RWPE2 (cell line): ENCODE results near the gene UBA1.

ENCODE experiments used
- ATAC-seq: fragments of 200-7000 bp; cut with Tn5 transposase; 3 replicates; pipeline ENCODE4 v1.9.1; 2021; ENCODE audit warnings: low read depth
- DNase-seq: peaks from one replicate; pipeline ENCODE4 v3.0.0-alpha.2; 2020; ENCODE audit warnings: low spot score
- H3K27ac ChIP-seq: fragments of 450-650 bp; 2 replicates; pipeline ENCODE4 v1.5.1; 2017; ENCODE audit warnings: mild to moderate bottlenecking; ENCODE audit not compliant: poor library complexity, severe bottlenecking
- H3K27me3 ChIP-seq: fragments of 250-450 bp; sonication (Bioruptor Pico); 2 replicates; pipeline ENCODE4 v1.5.1; 2021; ENCODE audit warnings: mild to moderate bottlenecking, moderate library complexity; ENCODE audit not compliant: insufficient read depth, poor library complexity, severe bottlenecking
- H3K36me3 ChIP-seq: fragments of 250-450 bp; sonication (Bioruptor Pico); 2 replicates; pipeline ENCODE4 v1.5.1; 2020; ENCODE audit warnings: low read depth, mild to moderate bottlenecking, moderate library complexity
- H3K4me1 ChIP-seq: fragments of 250-450 bp; sonication (Bioruptor Pico); 2 replicates; pipeline ENCODE4 v1.5.1; 2021; ENCODE audit warnings: mild to moderate bottlenecking, moderate library complexity; ENCODE audit not compliant: insufficient read depth, poor library complexity, severe bottlenecking
- H3K4me3 ChIP-seq: fragments of 250-450 bp; sonication (Bioruptor Pico); 2 replicates; pipeline ENCODE4 v1.5.1; 2021; ENCODE audit warnings: mild to moderate bottlenecking, moderate library complexity; ENCODE audit not compliant: severe bottlenecking
- H3K9me3 ChIP-seq: fragments of 250-450 bp; sonication (Bioruptor Pico); 2 replicates; pipeline ENCODE4 v1.5.1; 2021; ENCODE audit warnings: mild to moderate bottlenecking, moderate library complexity; ENCODE audit not compliant: severe bottlenecking
- CTCF ChIP-seq: fragments of 450-650 bp; IDR thresholded peaks from one replicate; pipeline ENCODE4 v1.5.1; 2017; ENCODE audit warnings: mild to moderate bottlenecking, moderate library complexity; ENCODE audit not compliant: poor library complexity, severe bottlenecking

Gene UBA1

GRCh38 chrX:47186096-47186740 lies 7.4 kb upstream of the UBA1 start:
- Histone ChIP-seq H3K27me3 (no peaks in the 10 kb centered on the region), H3K36me3 (peaks cover 4% of the 10 kb centered on the region; the same call in 1 of the 2 replicates)

GRCh38 chrX:47187106-47187677 lies 6.4 kb upstream of the UBA1 start:
- H3K36me3 ChIP-seq = peaks cover 4% of the 10 kb centered on the region; the same call in 1 of the 2 replicates
- no peaks in the 10 kb centered on the region for H3K27me3 ChIP-seq
- H3K4me1 ChIP-seq = no peaks in the 10 kb centered on the region
- no peak overlapping the region for H3K27ac ChIP-seq
- ATAC-seq = no peak
- no peak for TF ChIP-seq CTCF
- H3K9me3 ChIP-seq = no peaks in the 10 kb centered on the region
- H3K4me3 ChIP-seq = no peak overlapping the region
- DNase-seq = no peak

More at GRCh38 chrX:47186096-47186740, 7.4 kb upstream of the UBA1 start:
- Histone ChIP-seq H3K9me3 (no peaks in the 10 kb centered on the region), H3K4me1 (no peaks in the 10 kb centered on the region), H3K4me3 (no peak overlapping the region), H3K27ac (no peak overlapping the region)
- ATAC-seq = no peak
- DNase-seq = no peak
- TF ChIP-seq CTCF = no peak

- Histone ChIP-seq H3K9me3 (no peaks in the 10 kb centered on the region), H3K4me3 (no peak overlapping the region), H3K27ac (no peak overlapping the region), H3K36me3 (peaks cover 3% of the 10 kb centered on the region; the same call in 1 of the 2 replicates), H3K4me1 (peaks cover 4% of the 10 kb centered on the region), H3K27me3 (no peaks in the 10 kb centered on the region)
- DNase-seq = no peak
- no peak for ATAC-seq
- TF ChIP-seq CTCF = no peak
These were observed 3.7 kb upstream of the UBA1 start for GRCh38 chrX:47189906-47190305.

- H3K4me3 ChIP-seq = peak overlapping the region; percentile 53
- H3K36me3 ChIP-seq = peaks cover 10% of the 10 kb centered on the region
- H3K27me3 ChIP-seq = no peaks in the 10 kb centered on the region
- TF ChIP-seq CTCF = no peak
- peak; percentile 90 for DNase-seq
- H3K9me3 ChIP-seq = no peaks in the 10 kb centered on the region
- ATAC-seq = peak; percentile 81
- H3K4me1 ChIP-seq = peaks cover 9% of the 10 kb centered on the region
- H3K27ac ChIP-seq = peak overlapping the region; percentile 58
These were observed 3.0 kb upstream of the UBA1 start for GRCh38 chrX:47190445-47191269.
